Hepatocyte (in vitro differentiated cells): ENCODE measurements around the gene APBA1.

Source experiments
- CTCF ChIP-seq: fragments of 200-600 bp; sonication (generic); IDR thresholded peaks from 2 replicates; pipeline ENCODE4 v1.5.1; 2016; ENCODE audit warnings: antibody characterized with exemption, mild to moderate bottlenecking; ENCODE audit not compliant: poor library complexity
- EZH2 ChIP-seq: fragments of 200-600 bp; sonication (generic); IDR thresholded peaks from 2 replicates; pipeline ENCODE4 v1.6.1; 2016; ENCODE audit warnings: antibody characterized with exemption, mild to moderate bottlenecking, borderline replicate concordance

GRCh38 chr9:69584759-69585158 lies 87.4 kb downstream of the APBA1 start:
- no peak for TF ChIP-seq CTCF
- TF ChIP-seq EZH2, result no peak
